GM23338 (cell line): ENCODE data around the gene KLHDC7A.

Experiments
- EZH2 ChIP-seq: fragments of 200-600 bp; sonication (generic); IDR thresholded peaks from one replicate; pipeline ENCODE4 v1.8.0; 2017; ENCODE audit warnings: antibody characterized with exemption, mild to moderate bottlenecking, low read depth; ENCODE audit not compliant: unreplicated experiment
- POLR2AphosphoS5 ChIP-seq: IDR thresholded peaks from 2 replicates; pipeline ENCODE4 v1.6.1; 2016; ENCODE audit warnings: antibody characterized with exemption, low read depth
- STAT1 ChIP-seq: IDR thresholded peaks from one replicate; pipeline ENCODE4 v1.6.1; 2016; ENCODE audit warnings: antibody characterized with exemption; ENCODE audit not compliant: unreplicated experiment
- ZNF331 ChIP-seq: fragments of 250-450 bp; sonication (Bioruptor Pico); IDR thresholded peaks from 2 replicates; pipeline ENCODE4 v1.5.0; 2020; ENCODE audit warnings: low read depth, mild to moderate bottlenecking, moderate library complexity
- TF ChIP-seq, protein P1 (sequence below), 2 experiments: fragments of 200-600 bp in 1 of 2; sonication (generic) in 1 of 2; conservative IDR thresholded peaks; 2 replicates each; pipeline versions ENCODE4 v1.5.1 to v1.6.1; 2016 to 2017; ENCODE audit warnings: antibody characterized with exemption in 2 of 2, low read depth in 2 of 2, mild to moderate bottlenecking in 2 of 2, moderate library complexity in 1 of 2

DNA sequence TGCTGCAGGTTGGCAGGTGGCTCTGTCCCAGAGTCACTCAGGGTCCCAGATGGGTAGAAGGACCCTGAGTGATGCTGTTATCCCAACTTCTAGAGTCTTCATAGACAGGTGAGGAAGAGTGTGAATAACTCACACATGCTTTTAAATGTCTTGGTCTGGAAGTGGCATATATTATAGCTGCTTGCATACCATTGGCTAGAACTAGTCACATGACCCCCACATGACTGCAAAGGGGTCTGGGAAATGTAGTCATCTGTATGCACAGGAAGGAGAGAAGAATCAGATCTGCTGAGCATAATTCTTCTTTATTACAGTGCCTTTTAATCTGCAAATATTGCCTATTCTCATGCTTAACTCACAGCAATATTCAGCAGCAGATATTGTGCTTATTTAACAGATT lies 28.2 kb upstream of the KLHDC7A start:
- TF ChIP-seq, protein P1, sequence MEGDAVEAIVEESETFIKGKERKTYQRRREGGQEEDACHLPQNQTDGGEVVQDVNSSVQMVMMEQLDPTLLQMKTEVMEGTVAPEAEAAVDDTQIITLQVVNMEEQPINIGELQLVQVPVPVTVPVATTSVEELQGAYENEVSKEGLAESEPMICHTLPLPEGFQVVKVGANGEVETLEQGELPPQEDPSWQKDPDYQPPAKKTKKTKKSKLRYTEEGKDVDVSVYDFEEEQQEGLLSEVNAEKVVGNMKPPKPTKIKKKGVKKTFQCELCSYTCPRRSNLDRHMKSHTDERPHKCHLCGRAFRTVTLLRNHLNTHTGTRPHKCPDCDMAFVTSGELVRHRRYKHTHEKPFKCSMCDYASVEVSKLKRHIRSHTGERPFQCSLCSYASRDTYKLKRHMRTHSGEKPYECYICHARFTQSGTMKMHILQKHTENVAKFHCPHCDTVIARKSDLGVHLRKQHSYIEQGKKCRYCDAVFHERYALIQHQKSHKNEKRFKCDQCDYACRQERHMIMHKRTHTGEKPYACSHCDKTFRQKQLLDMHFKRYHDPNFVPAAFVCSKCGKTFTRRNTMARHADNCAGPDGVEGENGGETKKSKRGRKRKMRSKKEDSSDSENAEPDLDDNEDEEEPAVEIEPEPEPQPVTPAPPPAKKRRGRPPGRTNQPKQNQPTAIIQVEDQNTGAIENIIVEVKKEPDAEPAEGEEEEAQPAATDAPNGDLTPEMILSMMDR (conservative IDR thresholded peaks at IDR 0.05; ENCODE audit: low read depth in 2 of 2): no peak
- TF ChIP-seq POLR2AphosphoS5: no peak
- no peak for TF ChIP-seq STAT1
- TF ChIP-seq ZNF331 (CRISPR knock-in tag): no peak
- TF ChIP-seq EZH2: no peak
